CD4-positive, CD25-positive, alpha-beta regulatory T cell (primary cell): ENCODE results near the gene ZNF649. TPM values are rescaled to one million over a fixed set of nuclear protein-coding genes. Genes with fewer than 3 reads are reported as not detected.

Source experiments
- ATAC-seq, 2 donors: fragments of 150-1000 bp; cut with Tn5 transposase; one replicate each; pipeline ENCODE4 v1.10.0; 2021; ENCODE audit warnings: low read depth in 2 of 2, moderate number of reproducible peaks in 2 of 2, moderate library complexity in 1 of 2
- DNase-seq, 3 donors: peaks; one replicate each; pipeline versions ENCODE4 v3.0.0 to v3.0.0-alpha.2; 2012 to 2022; ENCODE audit warnings: mixed read lengths in 1 of 3
- H3K27ac ChIP-seq: one replicate; pipeline ENCODE4 v1.7.0; 2013; ENCODE audit warnings: mild to moderate bottlenecking, low read length; ENCODE audit not compliant: insufficient read depth, poor library complexity, severe bottlenecking
- H3K27me3 ChIP-seq: one replicate; pipeline ENCODE4 v1.7.0; 2013; ENCODE audit warnings: low read length; ENCODE audit not compliant: control insufficient read depth, insufficient read depth
- H3K36me3 ChIP-seq: one replicate; pipeline ENCODE4 v1.7.0; 2013; ENCODE audit warnings: mild to moderate bottlenecking, low read length, moderate library complexity; ENCODE audit not compliant: control insufficient read depth, insufficient read depth
- H3K4me1 ChIP-seq: 2 replicates; pipeline ENCODE4 v1.7.0; 2013; ENCODE audit warnings: mild to moderate bottlenecking, low read length; ENCODE audit not compliant: insufficient read depth, control insufficient read depth, poor library complexity, severe bottlenecking
- H3K4me3 ChIP-seq: one replicate; pipeline ENCODE4 v1.7.0; 2013; ENCODE audit warnings: low read depth, mild to moderate bottlenecking, low read length, moderate library complexity
- H3K9me3 ChIP-seq, 2 experiments: 1 replicate in 1 of 2; 2 replicates in 1 of 2; pipeline ENCODE4 v1.7.0; 2013; ENCODE audit warnings: low read length in 2 of 2, mild to moderate bottlenecking in 1 of 2, moderate library complexity in 1 of 2; ENCODE audit not compliant: control insufficient read depth in 2 of 2
- H3K27ac Mint-ChIP-seq, 3 donors: one replicate each; pipeline ENCODE4 v1.8.0; 2020 to 2022; ENCODE audit warnings: mild to moderate bottlenecking in 3 of 3, mixed read lengths in 3 of 3, moderate library complexity in 2 of 3
- H3K27me3 Mint-ChIP-seq: one replicate; pipeline ENCODE4 v1.8.0; 2022; ENCODE audit warnings: mild to moderate bottlenecking, mixed read lengths
- H3K36me3 Mint-ChIP-seq: one replicate; pipeline ENCODE4 v1.8.0; 2020; ENCODE audit warnings: mixed read lengths
- H3K4me1 Mint-ChIP-seq, 4 donors: one replicate each; pipeline ENCODE4 v1.8.0; 2020 to 2022; ENCODE audit warnings: mixed read lengths in 4 of 4, mild to moderate bottlenecking in 1 of 4
- H3K4me3 Mint-ChIP-seq, 4 donors: one replicate each; pipeline ENCODE4 v1.8.0; 2020 to 2022; ENCODE audit warnings: mild to moderate bottlenecking in 4 of 4, mixed read lengths in 4 of 4, moderate library complexity in 3 of 4
- H3K9me3 Mint-ChIP-seq, 7 donors: one replicate each; pipeline ENCODE4 v1.8.0; 2020 to 2022; ENCODE audit warnings: mixed read lengths in 7 of 7, mild to moderate bottlenecking in 3 of 7, moderate library complexity in 2 of 7
- polyA plus RNA-seq, 4 donors: library from polyadenylated mRNA; unstranded; fragments of 300-500 nt; fragmentation: Illumina TruSeq; gene quantifications; one replicate each; pipeline ENCODE4 v1.2.3, GENCODE V29; 2021
- total RNA-seq: library from RNA; stranded (reverse); gene quantifications from one replicate; pipeline ENCODE4 v1.2.3, GENCODE V29; 2022

Gene ZNF649
- total and polyA plus RNA-seq, 5 donors from 2014 or later = 5.9 to 9.3 (median 8.4) TPM

DNA sequence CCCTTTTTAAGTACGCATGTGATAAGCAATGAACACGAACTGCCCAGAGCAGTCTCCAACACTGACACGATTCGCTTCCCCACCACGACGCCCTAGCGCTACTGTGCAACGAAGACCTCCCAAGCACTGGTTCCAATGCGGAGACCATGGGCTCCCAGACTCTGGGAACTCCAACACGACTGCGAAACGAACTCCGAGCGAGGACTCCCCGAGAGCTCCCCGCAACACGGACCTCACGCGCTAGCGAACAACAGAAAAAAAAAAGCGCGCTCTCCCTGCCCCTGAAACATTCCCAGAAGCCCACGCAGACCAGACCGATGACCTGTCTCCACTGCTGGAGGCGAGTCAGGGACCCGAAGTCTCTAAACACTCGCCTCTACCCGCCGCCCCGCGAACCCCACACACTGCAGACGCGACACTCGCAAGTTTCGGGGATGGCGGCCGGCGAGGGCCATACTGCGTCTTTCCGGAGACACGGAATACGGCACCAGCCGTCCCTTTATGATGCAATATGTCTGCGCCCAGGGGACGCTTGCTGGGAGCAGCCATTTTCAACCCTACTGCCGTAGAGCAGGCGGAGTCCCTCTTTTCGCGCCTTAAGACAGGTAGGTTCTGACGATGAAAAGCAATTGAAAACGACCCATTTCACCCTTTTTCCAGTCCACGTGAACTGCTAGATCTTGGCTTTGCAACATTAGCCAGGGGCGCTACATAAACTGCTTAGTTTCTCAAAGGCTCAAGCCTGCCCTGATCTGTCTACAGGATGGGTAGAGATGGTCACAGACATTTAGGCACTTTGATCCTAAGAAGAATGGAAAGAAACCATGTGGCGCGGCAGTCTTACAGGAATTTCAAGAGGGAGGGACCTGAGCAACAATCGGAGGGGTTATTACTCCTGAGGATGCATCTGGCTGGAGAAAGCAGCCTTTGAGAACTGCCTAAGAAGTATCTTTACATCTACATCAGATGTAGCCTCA, 17.0 kb downstream of the ZNF649 start, which contains the start of gene ZNF577:
Gene ZNF577, minus strand, starts transcription at position 430 of the 977 bp plus-strand sequence. CDS start 7,569 bp downstream, outside the sequence.
- Histone ChIP-seq H3K9me3 (peaks cover 85 to 100% of the 10 kb centered on the region in 2 experiments), H3K27ac (peak within 1 kb of the TSS; percentile 20), H3K27me3 (no peaks in the 10 kb centered on the region), H3K4me1 (no peaks in the 10 kb centered on the region), H3K4me3 (peak within 1 kb of the TSS; percentile 68), H3K36me3 (peaks cover 27% of the 10 kb centered on the region)
- H3K36me3 Mint-ChIP-seq = peaks cover 32% of the 10 kb centered on the region
- peak; percentile 1 to 84 (median 65) for DNase-seq
- peak within 1 kb of the TSS; percentile 52 to 95 (median 69) for H3K27ac Mint-ChIP-seq
- peaks cover 0 to 8% (median 0%) of the 10 kb centered on the region in 4 donors for H3K4me1 Mint-ChIP-seq
- ATAC-seq = peak; percentile 50 to 74
- peaks cover 0 to 87% (median 34%) of the 10 kb centered on the region in 7 donors for H3K9me3 Mint-ChIP-seq
- H3K4me3 Mint-ChIP-seq = peak within 1 kb of the TSS; percentile 82 to 92 (median 89)
- H3K27me3 Mint-ChIP-seq = no peaks in the 10 kb centered on the region

DNA sequence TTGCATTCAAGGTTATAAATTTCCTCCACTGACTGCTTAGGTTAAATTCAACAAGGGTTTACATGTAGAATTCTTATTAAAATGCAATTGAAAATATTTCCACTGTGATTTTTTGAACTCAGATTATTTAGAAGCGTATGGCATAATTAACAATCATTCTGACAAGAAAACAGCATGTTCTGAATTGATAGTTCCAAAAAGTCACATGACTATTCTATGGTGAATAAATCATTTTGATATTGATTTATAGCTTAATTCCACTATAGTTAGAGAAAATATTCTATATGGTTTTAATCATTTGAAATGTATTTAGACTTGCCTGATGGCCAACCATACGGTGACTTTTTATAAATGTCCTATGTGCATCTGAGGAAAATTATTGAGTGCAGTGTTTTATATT, 20.1 kb downstream of the ZNF649 start:
- H3K27ac ChIP-seq = no peak overlapping the region
- DNase-seq (no peak), ATAC-seq (no peak)
- Mint-ChIP-seq H3K27ac (no peak overlapping the region), H3K27me3 (no peaks in the 10 kb centered on the region), H3K4me3 (no peak overlapping the region), H3K4me1 (peaks cover 0 to 8% (median 0%) of the 10 kb centered on the region in 4 donors), H3K36me3 (peaks cover 32% of the 10 kb centered on the region), H3K9me3 (peaks cover 0 to 84% (median 32%) of the 10 kb centered on the region in 7 donors)
- no peaks in the 10 kb centered on the region for H3K4me1 ChIP-seq
- peaks cover 11% of the 10 kb centered on the region for H3K36me3 ChIP-seq
- H3K27me3 ChIP-seq = no peaks in the 10 kb centered on the region
- H3K9me3 ChIP-seq = peaks cover 81 to 100% of the 10 kb centered on the region in 2 experiments
- no peak overlapping the region for H3K4me3 ChIP-seq

DNA sequence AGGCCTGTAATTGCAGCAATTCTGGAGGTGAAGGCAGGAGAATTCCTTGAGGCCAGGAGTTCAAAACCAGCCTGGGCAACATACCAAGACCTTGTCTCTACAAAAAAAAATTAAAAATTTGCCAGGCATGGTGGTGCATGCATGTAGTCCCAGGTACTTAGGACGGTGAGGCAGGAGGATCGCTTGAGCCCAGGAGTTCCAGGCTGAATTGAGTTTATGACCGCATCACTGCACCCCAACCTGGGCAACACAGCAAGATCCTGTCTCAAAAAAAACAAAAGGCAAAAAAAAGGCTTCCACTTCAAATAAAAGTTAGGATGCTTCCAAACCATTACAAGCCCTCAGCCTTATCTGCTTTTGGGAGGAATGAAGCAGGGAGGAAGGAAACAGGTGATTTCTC, 22.3 kb downstream of the ZNF649 start:
- Histone ChIP-seq H3K4me1 (no peaks in the 10 kb centered on the region), H3K27ac (no peak overlapping the region), H3K36me3 (peaks cover 26% of the 10 kb centered on the region), H3K4me3 (no peak overlapping the region), H3K27me3 (no peaks in the 10 kb centered on the region), H3K9me3 (peaks cover 75 to 94% of the 10 kb centered on the region in 2 experiments)
- Mint-ChIP-seq H3K4me1 (peaks cover 0 to 4% (median 0%) of the 10 kb centered on the region in 4 donors), H3K27ac (no peak overlapping the region), H3K27me3 (no peaks in the 10 kb centered on the region), H3K9me3 (peaks cover 0 to 79% (median 32%) of the 10 kb centered on the region in 7 donors), H3K4me3 (no peak overlapping the region), H3K36me3 (peaks cover 45% of the 10 kb centered on the region)
- DNase-seq (no peak), ATAC-seq (no peak)

DNA sequence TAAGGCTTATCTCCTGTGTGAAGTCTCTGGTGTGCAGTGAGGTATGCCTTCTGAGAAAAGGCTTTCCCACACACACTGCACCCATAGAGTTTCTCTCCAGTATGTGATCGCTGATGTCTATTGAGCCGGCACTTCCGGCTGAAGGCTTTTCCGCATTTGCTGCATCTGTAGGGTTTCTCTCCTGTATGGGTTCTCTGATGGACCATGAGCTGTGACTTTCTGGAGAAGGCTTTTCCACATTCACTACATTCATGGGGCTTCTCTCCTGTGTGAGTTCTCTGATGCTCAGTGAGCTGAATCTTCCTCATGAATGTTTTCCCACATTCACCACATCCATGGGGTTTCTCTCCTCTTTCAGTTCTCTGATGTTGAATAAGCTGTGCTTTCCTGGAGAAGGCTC, 31.7 kb downstream of the ZNF649 start:
- Histone ChIP-seq H3K9me3 (peaks cover 83 to 99% of the 10 kb centered on the region in 2 experiments), H3K4me3 (no peak overlapping the region)
- no peak overlapping the region for H3K27ac Mint-ChIP-seq

DNA sequence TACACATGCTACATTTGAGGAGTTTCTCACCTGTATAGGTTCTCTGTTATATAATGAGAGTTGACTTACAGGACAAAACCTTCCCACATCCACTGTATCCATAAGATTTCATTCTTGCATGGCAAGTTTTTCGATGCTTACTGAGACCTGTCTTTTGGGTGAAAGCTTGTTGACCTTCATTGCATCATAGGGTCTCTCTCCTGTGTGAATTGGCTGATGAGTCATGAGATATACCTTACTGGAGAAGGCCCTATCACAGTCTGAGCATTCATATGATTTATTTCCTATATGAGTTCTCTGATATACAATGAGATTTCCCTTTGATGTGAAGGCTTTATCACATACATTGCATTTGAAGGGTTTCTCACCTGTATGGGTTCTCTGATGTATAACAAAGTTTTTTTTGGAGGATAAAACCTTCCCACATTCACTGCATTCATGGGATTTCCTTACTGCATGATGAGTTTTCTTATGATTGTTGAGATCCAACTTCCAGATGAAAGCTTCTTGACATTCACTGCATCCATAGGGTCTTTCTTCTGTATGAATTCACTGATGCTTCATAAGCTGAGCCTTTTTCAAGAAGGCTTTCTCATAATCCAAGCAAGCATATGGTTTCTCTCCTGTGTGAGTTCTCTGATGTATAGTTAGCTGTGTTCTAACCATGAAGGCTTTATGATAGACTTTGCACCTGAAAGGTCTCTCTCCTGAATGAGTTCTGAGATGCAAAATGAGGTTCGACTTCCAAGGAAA, 42.8 kb downstream of the ZNF649 start:
- H3K4me3 Mint-ChIP-seq = no peak overlapping the region
- no peak overlapping the region for H3K4me3 ChIP-seq
- no peaks in the 10 kb centered on the region for H3K4me1 Mint-ChIP-seq
- no peaks in the 10 kb centered on the region for H3K4me1 ChIP-seq
- H3K9me3 Mint-ChIP-seq = peaks cover 4 to 81% (median 24%) of the 10 kb centered on the region in 7 donors
- H3K27me3 ChIP-seq = no peaks in the 10 kb centered on the region
- peaks cover 81 to 97% of the 10 kb centered on the region in 2 experiments for H3K9me3 ChIP-seq
- no peaks in the 10 kb centered on the region for H3K36me3 ChIP-seq
- DNase-seq = no peak
- no peak overlapping the region for H3K27ac Mint-ChIP-seq
- no peaks in the 10 kb centered on the region for H3K27me3 Mint-ChIP-seq
- H3K36me3 Mint-ChIP-seq = peaks cover 12% of the 10 kb centered on the region
- ATAC-seq = no peak
- H3K27ac ChIP-seq = no peak overlapping the region

More for the DNA sequence above, 31.7 kb downstream of the ZNF649 start:
- DNase-seq (no peak), ATAC-seq (no peak)
- H3K4me3 Mint-ChIP-seq = no peak overlapping the region
- peaks cover 9 to 94% (median 57%) of the 10 kb centered on the region in 7 donors for H3K9me3 Mint-ChIP-seq
- no peak overlapping the region for H3K27ac ChIP-seq
- H3K36me3 Mint-ChIP-seq = peaks cover 50% of the 10 kb centered on the region
- H3K27me3 ChIP-seq = no peaks in the 10 kb centered on the region
- no peaks in the 10 kb centered on the region for H3K4me1 Mint-ChIP-seq
- H3K36me3 ChIP-seq = peaks cover 49% of the 10 kb centered on the region
- H3K27me3 Mint-ChIP-seq = no peaks in the 10 kb centered on the region
- no peaks in the 10 kb centered on the region for H3K4me1 ChIP-seq

Other genes starting within 250 kb of the ZNF649 start
- gene SPACA6, start 211.7 kb downstream of the ZNF649 start, total RNA-seq = 4.4 TPM
- gene SPACA6, start 211.7 kb downstream of the ZNF649 start, polyA plus RNA-seq = 1 to 10 TPM in 3 of 4 donors, under 1 TPM in 1; 0.98 to 5.6 (median 1.6) TPM
- 0.86 TPM for gene HAS1, start 181.0 kb downstream of the ZNF649 start, total RNA-seq
- gene HAS1, start 181.0 kb downstream of the ZNF649 start, polyA plus RNA-seq = not detected
- not detected for gene FPR1, start 153.1 kb downstream of the ZNF649 start, total RNA-seq
- 1 to 10 TPM in 1 of 4 donors, under 1 TPM in 1, not detected in 2; 0.26 to 1.1 TPM for gene FPR1, start 153.1 kb downstream of the ZNF649 start, polyA plus RNA-seq
- gene FPR2, start 143.8 kb downstream of the ZNF649 start, total RNA-seq = not detected
- not detected for gene FPR2, start 143.8 kb downstream of the ZNF649 start, polyA plus RNA-seq
- not detected for gene FPR3, start 109.9 kb downstream of the ZNF649 start, total RNA-seq
- gene FPR3, start 109.9 kb downstream of the ZNF649 start, polyA plus RNA-seq = not detected
- 6.8 TPM for gene ZNF577, start 17.1 kb downstream of the ZNF649 start, total RNA-seq
- gene ZNF577, start 17.1 kb downstream of the ZNF649 start, polyA plus RNA-seq = 1 to 10 TPM; 1.6 to 4.4 (median 2.4) TPM
- gene ZNF613, start 22.5 kb upstream of the ZNF649 start, total RNA-seq = 2.4 TPM
- gene ZNF613, start 22.5 kb upstream of the ZNF649 start, polyA plus RNA-seq = 1 to 10 TPM; 3.7 to 5.8 (median 4.7) TPM
- gene ZNF350, start 81.8 kb upstream of the ZNF649 start, total RNA-seq = 25.4 TPM
- 10 to 100 TPM; 15.5 to 25.3 (median 18.8) TPM for gene ZNF350, start 81.8 kb upstream of the ZNF649 start, polyA plus RNA-seq
- gene ZNF615, start 103.2 kb upstream of the ZNF649 start, total RNA-seq = 13.0 TPM
- gene ZNF615, start 103.2 kb upstream of the ZNF649 start, polyA plus RNA-seq = 10 to 100 TPM in 2 of 4 donors, 1 to 10 TPM in 2; 6.6 to 12.9 (median 10.3) TPM
- 5.1 TPM for gene ZNF614, start 123.4 kb upstream of the ZNF649 start, total RNA-seq
- 1 to 10 TPM; 3.3 to 7.2 (median 3.8) TPM for gene ZNF614, start 123.4 kb upstream of the ZNF649 start, polyA plus RNA-seq
- gene ZNF432, start 143.8 kb upstream of the ZNF649 start, total RNA-seq = 16.8 TPM
- gene ZNF432, start 143.8 kb upstream of the ZNF649 start, polyA plus RNA-seq = 1 to 10 TPM; 2.5 to 6.6 (median 3.5) TPM
- gene ZNF841, start 190.7 kb upstream of the ZNF649 start, total RNA-seq = 21.0 TPM
- gene ZNF841, start 190.7 kb upstream of the ZNF649 start, polyA plus RNA-seq = 1 to 10 TPM; 2.4 to 3.4 (median 2.9) TPM
- 2.8 TPM for gene ZNF616, start 234.9 kb upstream of the ZNF649 start, total RNA-seq
- gene ZNF616, start 234.9 kb upstream of the ZNF649 start, polyA plus RNA-seq = 1 to 10 TPM; 2.4 to 8.2 (median 4.1) TPM